Right lobe of liver (tissue), 6 donors: ENCODE data around the gene IMPDH1. TPM values are rescaled to one million over a fixed set of nuclear protein-coding genes. Genes with fewer than 3 reads are reported as not detected.

Experiments
- ATAC-seq, 4 donors: fragments of 200-7000 bp; cut with Tn5 transposase; one replicate each; pipeline ENCODE4 v1.9.1; 2020; ENCODE audit warnings: mild to moderate bottlenecking in 4 of 4, moderate library complexity in 4 of 4
- DNase-seq, 3 donors: peaks; one replicate each; pipeline ENCODE4 v3.0.0-alpha.2; 2020
- H3K27ac ChIP-seq, 3 donors: fragments of 200-600 bp; one replicate each; pipeline ENCODE4 v1.8.0; 2022
- H3K27me3 ChIP-seq, 2 donors: fragments of 200-600 bp; one replicate each; pipeline ENCODE4 v1.8.0; 2022
- H3K36me3 ChIP-seq, 4 donors: fragments of 200-600 bp; sonication (generic) in 1 of 4; one replicate each; pipeline versions ENCODE4 v1.5.1 to v1.8.0; 2017 to 2022; ENCODE audit warnings: control low read depth in 1 of 4
- H3K4me1 ChIP-seq, 4 donors: fragments of 200-600 bp; sonication (generic) in 1 of 4; one replicate each; pipeline versions ENCODE4 v1.5.1 to v1.8.0; 2017 to 2022; ENCODE audit warnings: control low read depth in 1 of 4
- H3K4me3 ChIP-seq, 3 donors: fragments of 200-600 bp; one replicate each; pipeline ENCODE4 v1.8.0; 2022
- H3K9me3 ChIP-seq, 4 donors: fragments of 200-600 bp; sonication (generic) in 1 of 4; one replicate each; pipeline versions ENCODE4 v1.5.1 to v1.8.0; 2017 to 2022; ENCODE audit warnings: control low read depth in 1 of 4
- POLR2A ChIP-seq: fragments of 450-650 bp; IDR thresholded peaks from one replicate; pipeline ENCODE4 v1.6.1; 2017; ENCODE audit warnings: antibody characterized with exemption, mild to moderate bottlenecking
- WGBS: methylation state at CpG from one replicate; pipeline ENCODE4 v1.1.6; 2018; ENCODE audit warnings: low coverage, low lambda C conversion rate; ENCODE audit not compliant: insufficient coverage; ENCODE audit errors: missing lambda C conversion rate; 5-methylcytosine and 5-hydroxymethylcytosine counted together
- intact Hi-C, 2 donors: fragments of 100-400 bp; cut with DNase I; formaldehyde crosslinking; loops; one replicate each; pipeline versions ENCODE4 v1.11.2 to v1.14.1; 2022
- total RNA-seq, 6 experiments: library from RNA; depleted of rRNA in 2 of 6; stranded (reverse); fragments of >200 nt in 2 of 6; fragmentation: NEBNext Ultra II Directional in 3 of 6; extraction: Animal tissue kit (Norgen Biotek cat#: 25700) in 3 of 6; gene quantifications; one replicate each; pipeline versions ENCODE4 v1.1.0 to v1.2.4, GENCODE V29; 2016 to 2023
- TF ChIP-seq, protein P1 (sequence below), 4 donors: fragments of 200-600 bp in 3 of 4; fragments of 450-650 bp in 1 of 4; IDR thresholded peaks; one replicate each; pipeline versions ENCODE4 v1.5.1 to v1.8.0; 2016 to 2022; ENCODE audit warnings: antibody characterized with exemption in 4 of 4, mild to moderate bottlenecking in 2 of 4
- donor health status: DM: no; HTN: yes; CAD: no.
- donor health status: DM: no; HTN: no; CAD: no.
- donor health status: DM: no; HTN: no; CAD: no.
- donor health status: DM: no; HTN: yes; CAD: no.
- donor health status: DM: no; HTN: yes; CAD: no.

Gene IMPDH1
- total RNA-seq, 6 experiments from 2014 or later = 3.0 to 9.8 (median 5.5) TPM

DNA sequence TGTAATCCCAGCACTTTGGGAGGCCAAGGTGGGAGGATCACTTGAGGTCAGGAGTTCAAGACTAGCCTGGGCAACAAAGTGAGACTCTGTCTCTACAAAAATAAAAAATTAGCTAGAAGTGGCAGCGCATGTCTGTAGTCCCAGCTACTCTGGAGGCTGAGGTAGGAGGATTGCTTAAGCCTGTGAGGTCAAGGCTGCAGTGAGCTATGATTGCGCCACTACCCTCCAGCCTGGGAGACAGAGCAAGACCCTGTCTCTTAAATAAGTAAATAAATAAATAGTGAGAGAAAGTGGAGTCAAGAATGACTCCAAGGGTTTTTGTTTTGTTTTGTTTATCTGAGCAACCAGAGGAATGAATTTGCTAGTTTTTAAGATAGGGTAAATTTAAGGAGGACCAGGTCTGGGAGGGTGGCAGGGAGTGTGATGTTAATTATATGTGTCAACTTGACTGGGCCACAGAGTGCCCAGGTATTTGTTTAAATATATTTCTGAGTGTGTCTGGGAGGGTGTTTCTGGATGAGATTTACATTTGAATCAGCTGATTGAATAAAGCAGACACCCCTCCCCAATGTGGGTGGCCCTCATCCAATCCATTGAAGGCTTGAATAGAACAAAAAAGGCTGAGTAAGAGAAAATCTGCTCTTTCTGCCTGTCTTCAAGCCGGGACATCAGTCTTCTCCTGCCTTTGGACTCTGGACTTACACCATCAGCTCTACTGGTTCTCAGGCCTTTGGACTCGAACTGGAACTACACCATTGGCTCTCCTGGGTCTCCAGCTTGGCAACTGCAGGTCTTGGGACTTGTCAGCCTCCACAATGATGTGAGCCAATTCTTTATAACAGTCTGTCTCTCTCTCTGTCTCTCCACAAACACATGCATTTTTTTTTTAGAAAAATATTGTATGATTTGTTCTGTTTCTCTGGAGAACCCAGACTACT, 23.5 kb downstream of the IMPDH1 start:
- 59% methylated on average over 3 of the region's 4 CpGs for WGBS
- ATAC-seq = no peak
- no peaks in the 10 kb centered on the region for H3K4me1 ChIP-seq
- no peaks in the 10 kb centered on the region for H3K9me3 ChIP-seq
- H3K27me3 ChIP-seq = no peaks in the 10 kb centered on the region
- TF ChIP-seq, protein P1, sequence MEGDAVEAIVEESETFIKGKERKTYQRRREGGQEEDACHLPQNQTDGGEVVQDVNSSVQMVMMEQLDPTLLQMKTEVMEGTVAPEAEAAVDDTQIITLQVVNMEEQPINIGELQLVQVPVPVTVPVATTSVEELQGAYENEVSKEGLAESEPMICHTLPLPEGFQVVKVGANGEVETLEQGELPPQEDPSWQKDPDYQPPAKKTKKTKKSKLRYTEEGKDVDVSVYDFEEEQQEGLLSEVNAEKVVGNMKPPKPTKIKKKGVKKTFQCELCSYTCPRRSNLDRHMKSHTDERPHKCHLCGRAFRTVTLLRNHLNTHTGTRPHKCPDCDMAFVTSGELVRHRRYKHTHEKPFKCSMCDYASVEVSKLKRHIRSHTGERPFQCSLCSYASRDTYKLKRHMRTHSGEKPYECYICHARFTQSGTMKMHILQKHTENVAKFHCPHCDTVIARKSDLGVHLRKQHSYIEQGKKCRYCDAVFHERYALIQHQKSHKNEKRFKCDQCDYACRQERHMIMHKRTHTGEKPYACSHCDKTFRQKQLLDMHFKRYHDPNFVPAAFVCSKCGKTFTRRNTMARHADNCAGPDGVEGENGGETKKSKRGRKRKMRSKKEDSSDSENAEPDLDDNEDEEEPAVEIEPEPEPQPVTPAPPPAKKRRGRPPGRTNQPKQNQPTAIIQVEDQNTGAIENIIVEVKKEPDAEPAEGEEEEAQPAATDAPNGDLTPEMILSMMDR (IDR thresholded peaks at IDR 0.05) = no peak
- no peak for TF ChIP-seq POLR2A
- intact Hi-C loops = loop anchor here (5.0 kb wide), 2 partner anchors 34 to 39 kb away; no protein-coding TSS in a partner anchor
- no peak for DNase-seq
- no peak overlapping the region for H3K4me3 ChIP-seq
- no peak overlapping the region for H3K27ac ChIP-seq
- H3K36me3 ChIP-seq = no peaks in the 10 kb centered on the region

DNA sequence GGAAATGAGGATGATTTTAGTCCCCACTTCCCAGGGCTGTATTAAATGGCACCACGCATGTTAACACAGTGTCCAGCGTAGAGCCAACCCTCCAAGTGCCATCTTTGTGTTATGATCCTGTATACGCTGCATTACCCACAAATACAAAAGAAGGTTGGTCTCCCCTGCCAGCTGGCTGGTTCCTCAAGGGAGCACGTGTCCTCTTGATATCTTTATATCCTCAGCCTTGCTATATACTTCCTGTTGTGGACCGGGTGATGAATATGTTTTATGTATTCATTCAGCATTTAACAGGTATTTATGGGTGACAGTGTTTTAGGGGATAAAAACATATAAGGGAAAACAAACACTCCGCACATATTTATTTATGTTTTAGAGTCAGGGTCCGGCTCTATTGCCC, 25.1 kb downstream of the IMPDH1 start:
- WGBS = 68% methylated on average over 7 of the region's 7 CpGs
- ATAC-seq = no peak
- no peak overlapping the region for H3K4me3 ChIP-seq
- intact Hi-C loops = loop anchor here (5.0 kb wide), 2 partner anchors 32 to 37 kb away; no protein-coding TSS in a partner anchor
- DNase-seq = no peak
- TF ChIP-seq, protein P1 (IDR thresholded peaks at IDR 0.05) = no peak
- TF ChIP-seq POLR2A = no peak
- H3K9me3 ChIP-seq = no peaks in the 10 kb centered on the region
- H3K36me3 ChIP-seq = no peaks in the 10 kb centered on the region
- no peaks in the 10 kb centered on the region for H3K27me3 ChIP-seq
- H3K4me1 ChIP-seq = no peaks in the 10 kb centered on the region
- H3K27ac ChIP-seq = no peak overlapping the region

DNA sequence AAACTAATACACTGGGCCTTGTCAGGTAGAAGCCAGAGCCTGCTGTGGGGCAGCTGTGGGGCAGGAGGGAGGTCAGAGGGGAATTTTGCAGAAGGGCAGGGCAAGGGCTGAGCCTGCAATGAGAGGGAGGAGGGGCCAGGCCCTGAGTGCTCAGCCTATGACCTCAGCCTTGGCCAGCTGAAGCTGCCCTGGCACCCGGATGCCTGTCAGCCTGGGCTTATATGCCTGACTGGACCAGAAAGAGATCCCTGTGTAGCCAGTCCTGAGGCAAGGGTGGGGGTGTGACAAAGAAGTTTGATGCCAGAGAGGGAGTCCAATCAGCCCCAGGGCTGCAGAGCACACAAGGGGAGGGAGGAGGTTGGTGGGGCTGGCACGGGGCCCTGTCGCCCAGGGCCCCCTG, 26.0 kb downstream of the IMPDH1 start:
- no peaks in the 10 kb centered on the region for H3K36me3 ChIP-seq
- WGBS = 50% methylated on average over 1 of the region's 3 CpGs
- H3K9me3 ChIP-seq = no peaks in the 10 kb centered on the region
- no peaks in the 10 kb centered on the region for H3K27me3 ChIP-seq
- DNase-seq (no peak), ATAC-seq (peak in 2 of 4 donors; percentile 51 to 76)
- H3K27ac ChIP-seq = no peak overlapping the region
- intact Hi-C loops = no loop called here
- TF ChIP-seq POLR2A = no peak
- TF ChIP-seq, protein P1 (IDR thresholded peaks at IDR 0.05) = no peak
- H3K4me3 ChIP-seq = no peak overlapping the region
- H3K4me1 ChIP-seq = no peaks in the 10 kb centered on the region

DNA sequence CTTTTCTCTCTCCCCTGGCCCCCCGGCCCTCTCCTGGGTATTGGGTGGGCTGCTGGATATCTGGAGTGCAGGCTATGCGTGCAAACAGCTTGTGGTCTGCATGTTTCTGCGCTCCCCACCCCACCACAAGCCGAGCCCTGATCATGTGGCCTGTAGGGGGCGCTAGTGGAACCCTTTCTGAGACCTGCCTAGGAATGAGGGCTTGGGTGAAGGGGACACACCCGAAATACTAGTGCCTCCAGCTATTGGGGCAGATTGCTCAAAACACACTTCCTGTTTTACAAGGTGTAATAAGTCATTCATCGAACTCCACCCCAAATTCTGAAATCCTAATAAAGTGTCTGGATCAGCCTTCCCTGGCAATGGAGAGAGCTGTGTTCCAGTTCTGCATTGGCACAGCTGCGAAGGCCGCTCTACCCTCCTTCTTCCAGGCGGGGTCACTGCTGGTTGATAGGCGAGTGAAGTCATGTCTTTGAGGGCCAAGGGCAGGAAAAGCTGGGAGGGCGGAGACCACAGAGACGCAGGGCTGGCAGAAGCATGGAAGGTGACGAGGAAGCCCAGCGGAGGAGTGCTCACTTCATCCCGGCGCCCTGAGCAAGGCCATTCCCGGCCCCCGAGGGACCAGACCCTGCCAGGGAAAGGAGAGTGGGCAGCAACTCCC, 28.5 kb downstream of the IMPDH1 start:
- Histone ChIP-seq H3K9me3 (no peaks in the 10 kb centered on the region), H3K36me3 (no peaks in the 10 kb centered on the region), H3K27ac (no peak overlapping the region), H3K4me3 (no peak overlapping the region), H3K4me1 (no peaks in the 10 kb centered on the region), H3K27me3 (no peaks in the 10 kb centered on the region)
- 54% methylated on average over 12 of the region's 19 CpGs for WGBS
- TF ChIP-seq, protein P1 (IDR thresholded peaks at IDR 0.05) = peak in 3 of 4 donors; percentile 24 to 35 (median 28)
- TF ChIP-seq POLR2A = no peak
- intact Hi-C loops = no loop called here
- ATAC-seq (no peak), DNase-seq (no peak)
